B cell (primary cell): ENCODE data around the gene RRAS2. TPM values are rescaled to one million over a fixed set of nuclear protein-coding genes. Genes with fewer than 3 reads are reported as not detected.

Source experiments
- ATAC-seq: fragments of 200-7000 bp; cut with Tn5 transposase; one replicate; pipeline ENCODE4 v1.10.0; 2021; ENCODE audit warnings: low read depth, mild to moderate bottlenecking, moderate number of reproducible peaks, moderate library complexity
- CTCF ChIA-PET: fragments of 350-600 bp; sonication (Branson Sonifier 250); formaldehyde crosslinking; loops from one replicate; lab custom pipeline; 2021; ENCODE audit warnings: antibody characterized with exemption, inconsistent platforms; lab: Charles Lee
- POLR2A ChIA-PET: fragments of 350-600 bp; sonication (Branson Sonifier 250); formaldehyde crosslinking; loops from one replicate; lab custom pipeline; 2021; ENCODE audit warnings: antibody characterized with exemption; lab: Charles Lee
- DNase-seq: peaks from one replicate; pipeline ENCODE4 v3.0.0; 2013
- H2AFZ ChIP-seq: 2 replicates; pipeline ENCODE4 v1.6.1; 2012; ENCODE audit warnings: mild to moderate bottlenecking, low read depth, low read length; ENCODE audit not compliant: insufficient read depth, poor library complexity, severe bottlenecking
- H3K27ac ChIP-seq, 2 donors: 1 replicate in 1 of 2; 2 replicates in 1 of 2; pipeline ENCODE4 v1.5.1; 2012 to 2013; ENCODE audit warnings: low read length in 2 of 2, mild to moderate bottlenecking in 2 of 2, moderate library complexity in 1 of 2
- H3K27me3 ChIP-seq, 4 experiments: fragments of 200-600 bp in 1 of 4; sonication (generic) in 1 of 4; replicated peaks in 1 of 4; 1 replicate in 2 of 4; 2 replicates in 2 of 4; pipeline versions ENCODE4 v1.6.1 to v1.7.0; 2013 to 2016; ENCODE audit warnings: low read length in 3 of 4, mild to moderate bottlenecking in 2 of 4, mixed read lengths in 1 of 4, moderate library complexity in 1 of 4; ENCODE audit not compliant: insufficient read depth in 4 of 4, control insufficient read depth in 3 of 4; ENCODE audit errors: control extremely low read depth in 1 of 4
- H3K36me3 ChIP-seq, 2 experiments: replicated peaks in 1 of 2; 1 replicate in 1 of 2; 2 replicates in 1 of 2; pipeline versions ENCODE4 v1.6.1 to v1.7.1; 2013; ENCODE audit warnings: low read length in 1 of 2; ENCODE audit not compliant: insufficient read depth in 2 of 2, control insufficient read depth in 1 of 2; ENCODE audit errors: control extremely low read depth in 1 of 2, extremely low read depth in 1 of 2
- H3K4me1 ChIP-seq, 2 donors: fragments of 200-600 bp in 1 of 2; sonication (generic) in 1 of 2; 1 replicate in 1 of 2; 2 replicates in 1 of 2; pipeline versions ENCODE4 v1.5.1 to v1.6.1; 2013 to 2017; ENCODE audit warnings: low read length in 2 of 2; ENCODE audit not compliant: control insufficient read depth in 2 of 2, insufficient read depth in 2 of 2
- H3K4me2 ChIP-seq: replicated peaks from 2 replicates; pipeline ENCODE3; 2012; ENCODE audit warnings: mild to moderate bottlenecking, low read depth, low read length; ENCODE audit not compliant: poor library complexity, severe bottlenecking
- H3K4me3 ChIP-seq, 5 experiments: fragments of 200-600 bp in 1 of 5; sonication (generic) in 1 of 5; 1 replicate in 3 of 5; 2 replicates in 2 of 5; pipeline versions ENCODE4 v1.5.1 to v1.7.0; 2011 to 2016; ENCODE audit warnings: low read length in 4 of 5, mild to moderate bottlenecking in 4 of 5, low read depth in 2 of 5, control low read depth in 1 of 5, moderate library complexity in 1 of 5; ENCODE audit not compliant: insufficient read depth in 1 of 5; ENCODE audit errors: control extremely low read depth in 1 of 5, extremely low read depth in 1 of 5
- H3K79me2 ChIP-seq: fragments of 200-600 bp; sonication (generic); one replicate; pipeline ENCODE4 v1.6.0; 2016; ENCODE audit warnings: low read length; ENCODE audit not compliant: control insufficient read depth, insufficient read depth
- H3K9ac ChIP-seq: fragments of 200-600 bp; sonication (generic); 2 replicates; pipeline ENCODE4 v1.6.1; 2017; ENCODE audit warnings: mild to moderate bottlenecking, low read length, moderate library complexity
- H3K9me3 ChIP-seq, 3 donors: one replicate each; pipeline versions ENCODE4 v1.6.1 to v1.7.1; 2013; ENCODE audit warnings: low read length in 2 of 3; ENCODE audit not compliant: control insufficient read depth in 2 of 3, insufficient read depth in 1 of 3; ENCODE audit errors: control extremely low read depth in 1 of 3
- H4K20me1 ChIP-seq: 2 replicates; pipeline ENCODE4 v1.6.0; 2012; ENCODE audit warnings: mild to moderate bottlenecking, low read length; ENCODE audit not compliant: insufficient read depth, control insufficient read depth, poor library complexity, severe bottlenecking
- H3K27ac Mint-ChIP-seq: one replicate; pipeline ENCODE4 v1.8.0; 2021; ENCODE audit warnings: mixed read lengths
- H3K27me3 Mint-ChIP-seq: one replicate; pipeline ENCODE4 v1.8.0; 2021; ENCODE audit warnings: mixed read lengths
- H3K4me1 Mint-ChIP-seq: one replicate; pipeline ENCODE4 v1.8.0; 2021; ENCODE audit warnings: mixed read lengths
- H3K4me3 Mint-ChIP-seq: one replicate; pipeline ENCODE4 v1.8.0; 2021; ENCODE audit warnings: mixed read lengths
- H3K9me3 Mint-ChIP-seq: one replicate; pipeline ENCODE4 v1.8.0; 2022; ENCODE audit warnings: mixed read lengths; ENCODE audit not compliant: insufficient read depth
- CTCF ChIP-seq: fragments of 200-600 bp; IDR thresholded peaks from one replicate; pipeline ENCODE4 v1.8.0; 2022; ENCODE audit warnings: antibody characterized with exemption, mild to moderate bottlenecking
- EZH2 ChIP-seq: IDR thresholded peaks from 2 replicates; pipeline ENCODE4 v1.6.1; 2012; ENCODE audit warnings: borderline replicate concordance, low read depth, mild to moderate bottlenecking, moderate library complexity, low read length; ENCODE audit not compliant: insufficient read depth, poor library complexity, severe bottlenecking
- WGBS: methylation state at CpG from one replicate; pipeline ENCODE4 v1.1.5; 2013; ENCODE audit warnings: missing lambda C conversion rate; ENCODE audit not compliant: insufficient coverage; 5-methylcytosine and 5-hydroxymethylcytosine counted together
- intact Hi-C: fragments of 100-400 bp; cut with micrococcal nuclease; formaldehyde crosslinking; loops from one replicate; pipeline ENCODE4 v1.10.0; 2022
- polyA plus RNA-seq: library from polyadenylated mRNA; depleted of rRNA; stranded (reverse); fragments of >200 nt; gene quantifications from 2 replicates; pipeline ENCODE4 v1.2.3, GENCODE V29; 2012
- total RNA-seq, 2 donors: library from RNA; stranded (reverse); fragments of 120-200 nt in 1 of 2; gene quantifications; 1 replicate in 1 of 2; 2 replicates in 1 of 2; pipeline versions ENCODE4 v1.2.3 to v1.2.4, GENCODE V29; 2013 to 2022

The RRAS2 gene
- total and polyA plus RNA-seq, 2 donors (not counting 1 experiment from before 2014, with no cell fraction given), result 31.8 to 72.4 TPM

DNA sequence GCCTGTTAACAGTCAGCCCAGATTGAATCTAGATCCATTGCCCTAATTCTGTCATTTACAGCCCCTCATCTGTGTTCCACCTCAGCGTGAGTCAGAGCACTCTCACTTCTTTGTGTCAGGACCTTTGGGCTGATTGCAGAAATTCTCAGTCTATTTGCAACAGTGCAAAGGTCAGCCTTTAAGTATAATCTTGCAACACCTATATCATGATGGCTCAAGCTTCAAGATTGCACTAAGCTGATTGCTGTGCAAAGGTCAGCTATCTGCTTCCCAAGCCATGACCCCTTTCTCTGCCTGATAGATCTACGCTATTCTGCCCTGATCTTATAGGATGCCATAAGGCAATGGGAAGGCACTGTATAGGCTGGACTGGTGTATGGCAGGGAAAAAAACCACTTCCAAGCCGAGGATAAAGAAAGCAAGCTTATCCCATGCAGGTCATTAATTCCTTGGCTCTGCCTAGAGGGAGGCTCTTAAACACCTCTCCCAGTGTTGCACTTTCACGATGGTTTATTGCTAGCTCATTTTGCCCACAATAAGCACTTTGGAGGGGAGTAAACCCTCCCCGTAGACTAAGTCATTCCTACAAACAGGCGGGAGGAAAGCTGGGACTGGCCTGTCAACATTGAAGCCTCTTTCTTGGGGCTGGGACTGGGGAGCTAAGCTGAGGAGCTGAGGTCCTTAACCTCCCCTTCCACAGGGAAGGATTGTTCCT, 100.6 kb downstream of the RRAS2 start:
- no peak overlapping the region for H3K27ac Mint-ChIP-seq
- Histone ChIP-seq H3K27ac (no peak overlapping the region), H3K4me3 (no peak overlapping the region), H3K36me3 (no peaks in the 10 kb centered on the region), H3K4me2 (no peak overlapping the region), H3K79me2 (no peaks in the 10 kb centered on the region), H3K4me1 (no peaks in the 10 kb centered on the region), H3K27me3 (peaks cover 0 to 3% (median 0%) of the 10 kb centered on the region in 4 experiments), H3K9ac (no peak overlapping the region), H2AFZ (no peak overlapping the region), H3K9me3 (no peaks in the 10 kb centered on the region), H4K20me1 (no peaks in the 10 kb centered on the region)
- CTCF ChIA-PET, result interaction anchor here (2.9 kb wide), 1 partner anchor 196 kb away, joined by 13 read pairs; no protein-coding TSS in a partner anchor
- intact Hi-C loops, result no loop called here
- H3K4me3 Mint-ChIP-seq, result no peak overlapping the region
- H3K9me3 Mint-ChIP-seq, result no peaks in the 10 kb centered on the region
- POLR2A ChIA-PET, result interaction anchor here (0.6 kb wide), 1 partner anchor 196 kb away, joined by 5 read pairs; no protein-coding TSS in a partner anchor
- no peaks in the 10 kb centered on the region for H3K4me1 Mint-ChIP-seq
- DNase-seq (no peak), ATAC-seq (no peak)
- peaks cover 7% of the 10 kb centered on the region for H3K27me3 Mint-ChIP-seq
- 78% methylated on average over 2 of the region's 6 CpGs for WGBS
- no peak for TF ChIP-seq CTCF

DNA sequence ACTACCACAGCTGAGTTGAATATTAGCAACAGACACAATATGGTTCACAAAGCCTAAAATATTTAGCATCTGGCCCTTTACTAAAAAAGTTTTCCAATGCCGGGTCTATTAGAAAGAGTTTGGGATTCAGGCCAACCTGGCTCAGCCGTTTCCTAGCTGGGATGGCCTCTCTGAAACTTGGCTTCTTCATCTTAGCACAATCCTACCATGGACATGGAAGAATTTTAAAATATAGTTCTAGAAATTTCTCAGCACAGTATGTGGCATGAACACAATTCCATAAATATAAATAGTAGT, 103.8 kb downstream of the RRAS2 start:
- CTCF ChIA-PET, result no interaction called here
- ATAC-seq (no peak), DNase-seq (no peak)
- no peak overlapping the region for H3K4me3 Mint-ChIP-seq
- Histone ChIP-seq H3K36me3 (no peaks in the 10 kb centered on the region), H3K9me3 (no peaks in the 10 kb centered on the region), H3K79me2 (no peaks in the 10 kb centered on the region), H3K4me2 (no peak overlapping the region), H3K27ac (no peak overlapping the region), H3K4me1 (no peaks in the 10 kb centered on the region), H3K9ac (no peak overlapping the region), H4K20me1 (no peaks in the 10 kb centered on the region), H3K27me3 (peaks cover 0 to 13% (median 0%) of the 10 kb centered on the region in 4 experiments), H2AFZ (no peak overlapping the region), H3K4me3 (no peak overlapping the region)
- no CpG with 5 or more reads among the region's 2 CpGs for WGBS
- POLR2A ChIA-PET, result no interaction called here
- peaks cover 17% of the 10 kb centered on the region for H3K27me3 Mint-ChIP-seq
- TF ChIP-seq EZH2, result no peak
- H3K27ac Mint-ChIP-seq, result no peak overlapping the region
- H3K4me1 Mint-ChIP-seq, result no peaks in the 10 kb centered on the region
- H3K9me3 Mint-ChIP-seq, result no peaks in the 10 kb centered on the region
- intact Hi-C loops, result no loop called here
